Mucosa of rectum (tissue), 2 donors: Measurements from ENCODE around the gene GPR158.

ENCODE experiments used
- H3K27ac ChIP-seq, 2 donors: one replicate each; pipeline ENCODE4 v1.7.0; 2013; ENCODE audit warnings: inconsistent platforms in 2 of 2, low read depth in 2 of 2, low read length in 2 of 2
- H3K27me3 ChIP-seq, 2 donors: one replicate each; pipeline ENCODE4 v1.7.0; 2013; ENCODE audit warnings: low read length in 2 of 2; ENCODE audit not compliant: control insufficient read depth in 2 of 2, insufficient read depth in 2 of 2
- H3K36me3 ChIP-seq, 2 donors: one replicate each; pipeline ENCODE4 v1.7.0; 2013; ENCODE audit warnings: low read length in 2 of 2; ENCODE audit not compliant: control insufficient read depth in 2 of 2, insufficient read depth in 2 of 2
- H3K4me1 ChIP-seq, 2 donors: one replicate each; pipeline ENCODE4 v1.7.0; 2013; ENCODE audit warnings: low read length in 2 of 2, mild to moderate bottlenecking in 1 of 2; ENCODE audit not compliant: control insufficient read depth in 2 of 2, insufficient read depth in 2 of 2
- H3K4me3 ChIP-seq, 2 donors: one replicate each; pipeline ENCODE4 v1.7.0; 2013; ENCODE audit warnings: low read length in 2 of 2
- H3K9ac ChIP-seq, 2 donors: one replicate each; pipeline ENCODE4 v1.7.0; 2013; ENCODE audit warnings: low read length in 2 of 2, low read depth in 1 of 2, mild to moderate bottlenecking in 1 of 2
- H3K9me3 ChIP-seq, 2 donors: one replicate each; pipeline ENCODE4 v1.7.0; 2013; ENCODE audit warnings: low read length in 2 of 2; ENCODE audit not compliant: control insufficient read depth in 2 of 2
- donor health status: healthy.
- donor health status: Normal muscosa, but diverticular disease.

GPR158 gene

DNA sequence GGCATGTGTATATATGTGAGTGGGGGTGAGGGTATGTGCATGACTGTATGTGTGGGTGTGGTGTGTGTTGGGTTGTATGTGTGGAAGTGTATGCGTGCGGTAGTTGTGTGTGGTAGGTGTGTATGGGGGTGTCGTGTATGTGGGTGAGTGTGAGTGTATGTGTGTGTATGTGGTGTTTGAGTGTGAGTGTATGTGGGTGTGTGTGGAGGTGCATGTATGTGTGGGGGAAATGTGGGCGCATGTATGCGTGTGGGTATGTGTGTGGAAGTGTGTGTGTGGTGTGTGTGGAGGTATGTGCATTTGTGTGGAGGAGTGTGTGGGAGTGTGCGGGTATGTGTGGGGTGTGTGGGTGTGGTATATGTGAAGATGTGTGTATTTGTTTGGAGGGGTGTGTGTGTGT lies 269.5 kb downstream of the GPR158 start:
- Histone ChIP-seq H3K9ac (no peak overlapping the region), H3K4me1 (no peaks in the 10 kb centered on the region), H3K27ac (no peak overlapping the region), H3K27me3 (no peaks in the 10 kb centered on the region), H3K9me3 (no peaks in the 10 kb centered on the region), H3K4me3 (no peak overlapping the region), H3K36me3 (no peaks in the 10 kb centered on the region)

DNA sequence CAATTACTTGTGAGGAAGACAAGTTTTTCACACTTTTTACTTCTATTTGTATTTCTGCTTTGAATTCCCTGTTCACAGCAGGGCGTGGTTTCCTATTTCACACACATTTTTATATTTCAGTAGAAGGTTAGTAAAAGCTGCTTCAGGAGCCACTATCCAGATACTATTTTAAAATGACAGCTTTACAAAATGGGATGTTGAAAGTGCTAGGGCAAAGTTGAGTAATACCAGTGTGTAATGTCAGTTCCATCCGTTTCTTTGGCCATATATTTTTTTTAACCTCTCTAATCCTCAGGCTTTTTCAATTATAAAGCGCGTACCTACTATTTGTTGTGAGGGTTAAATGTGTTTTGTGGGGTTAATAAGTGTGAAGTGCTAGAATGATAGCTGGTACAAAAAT lies 276.6 kb downstream of the GPR158 start:
- H3K27me3 ChIP-seq = no peaks in the 10 kb centered on the region
- H3K27ac ChIP-seq = no peak overlapping the region
- no peaks in the 10 kb centered on the region for H3K9me3 ChIP-seq
- no peak overlapping the region for H3K9ac ChIP-seq
- H3K36me3 ChIP-seq = no peaks in the 10 kb centered on the region
- H3K4me3 ChIP-seq = no peak overlapping the region
- H3K4me1 ChIP-seq = no peaks in the 10 kb centered on the region

DNA sequence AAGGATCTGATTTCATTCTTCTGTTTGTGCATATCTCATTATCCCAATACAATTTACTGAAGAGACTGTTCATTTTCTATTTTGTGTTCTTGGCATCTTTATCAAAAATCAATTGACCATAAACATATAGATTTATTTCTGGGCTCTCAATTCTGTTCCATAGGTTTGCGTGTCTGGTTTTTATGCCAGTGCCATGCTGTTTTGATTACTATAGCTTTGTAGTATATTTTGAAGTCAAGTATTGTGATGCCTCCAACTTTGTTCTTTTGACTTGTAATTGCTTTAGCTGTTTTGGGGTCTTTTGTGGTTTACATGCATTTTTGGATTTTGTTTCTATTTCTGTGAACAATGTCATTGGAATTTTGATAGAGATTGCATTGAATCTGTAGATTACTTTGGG lies 278.8 kb downstream of the GPR158 start:
- Histone ChIP-seq H3K36me3 (no peaks in the 10 kb centered on the region), H3K27me3 (no peaks in the 10 kb centered on the region), H3K9ac (no peak overlapping the region), H3K27ac (no peak overlapping the region), H3K9me3 (no peaks in the 10 kb centered on the region), H3K4me3 (no peak overlapping the region), H3K4me1 (no peaks in the 10 kb centered on the region)

DNA sequence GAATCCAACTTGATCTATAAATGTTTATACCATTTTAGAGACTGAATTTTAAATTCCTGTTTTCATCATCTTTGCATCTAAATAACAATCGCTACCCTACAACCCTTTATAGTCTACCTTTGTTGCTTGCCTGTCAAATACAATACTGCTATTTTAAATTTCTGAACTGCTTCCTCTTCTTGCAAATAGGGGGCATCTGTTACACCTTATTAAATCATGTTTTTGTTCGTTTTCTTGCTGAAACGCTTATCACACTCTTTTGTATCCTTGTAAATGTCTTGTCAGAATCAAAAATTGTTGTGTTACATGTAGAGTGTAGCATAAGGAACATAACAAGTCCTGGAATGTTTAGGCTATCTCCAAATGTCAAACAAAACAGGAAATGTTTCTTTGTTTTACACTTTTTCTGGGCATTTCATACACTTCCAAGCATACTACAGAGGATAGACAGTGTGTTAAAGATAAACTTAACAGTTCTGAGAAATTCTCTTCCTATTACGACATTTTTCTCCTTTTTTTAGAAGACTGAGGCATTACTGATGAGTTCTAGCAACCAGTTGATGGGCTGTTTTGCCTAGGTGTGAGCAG lies 281.3 kb downstream of the GPR158 start:
- Histone ChIP-seq H3K27ac (no peak overlapping the region), H3K4me3 (no peak overlapping the region), H3K9ac (no peak overlapping the region), H3K36me3 (no peaks in the 10 kb centered on the region), H3K27me3 (no peaks in the 10 kb centered on the region), H3K9me3 (no peaks in the 10 kb centered on the region), H3K4me1 (no peaks in the 10 kb centered on the region)

DNA sequence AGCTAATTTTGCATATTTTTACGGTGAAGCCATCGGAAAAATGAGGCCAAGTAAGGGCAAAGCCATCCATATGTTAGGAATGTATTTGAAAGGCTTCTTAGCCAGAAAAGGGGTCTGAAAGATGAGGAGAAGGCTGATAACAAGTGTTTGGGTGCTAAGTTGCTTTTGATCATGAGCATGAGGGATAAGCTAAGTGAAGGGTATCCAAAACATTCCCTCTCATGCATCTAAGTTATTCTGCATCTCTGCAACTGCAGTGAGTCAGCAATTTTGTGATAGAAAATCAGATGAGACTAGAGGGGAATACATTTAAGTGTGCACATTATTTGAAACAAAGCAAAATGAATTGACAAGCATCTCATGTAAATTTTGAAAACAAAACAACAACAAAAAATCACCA lies 282.8 kb downstream of the GPR158 start:
- H3K9ac ChIP-seq = no peak overlapping the region
- H3K36me3 ChIP-seq = no peaks in the 10 kb centered on the region
- H3K4me1 ChIP-seq = no peaks in the 10 kb centered on the region
- H3K27me3 ChIP-seq = no peaks in the 10 kb centered on the region
- H3K9me3 ChIP-seq = no peaks in the 10 kb centered on the region
- H3K4me3 ChIP-seq = no peak overlapping the region
- no peak overlapping the region for H3K27ac ChIP-seq

DNA sequence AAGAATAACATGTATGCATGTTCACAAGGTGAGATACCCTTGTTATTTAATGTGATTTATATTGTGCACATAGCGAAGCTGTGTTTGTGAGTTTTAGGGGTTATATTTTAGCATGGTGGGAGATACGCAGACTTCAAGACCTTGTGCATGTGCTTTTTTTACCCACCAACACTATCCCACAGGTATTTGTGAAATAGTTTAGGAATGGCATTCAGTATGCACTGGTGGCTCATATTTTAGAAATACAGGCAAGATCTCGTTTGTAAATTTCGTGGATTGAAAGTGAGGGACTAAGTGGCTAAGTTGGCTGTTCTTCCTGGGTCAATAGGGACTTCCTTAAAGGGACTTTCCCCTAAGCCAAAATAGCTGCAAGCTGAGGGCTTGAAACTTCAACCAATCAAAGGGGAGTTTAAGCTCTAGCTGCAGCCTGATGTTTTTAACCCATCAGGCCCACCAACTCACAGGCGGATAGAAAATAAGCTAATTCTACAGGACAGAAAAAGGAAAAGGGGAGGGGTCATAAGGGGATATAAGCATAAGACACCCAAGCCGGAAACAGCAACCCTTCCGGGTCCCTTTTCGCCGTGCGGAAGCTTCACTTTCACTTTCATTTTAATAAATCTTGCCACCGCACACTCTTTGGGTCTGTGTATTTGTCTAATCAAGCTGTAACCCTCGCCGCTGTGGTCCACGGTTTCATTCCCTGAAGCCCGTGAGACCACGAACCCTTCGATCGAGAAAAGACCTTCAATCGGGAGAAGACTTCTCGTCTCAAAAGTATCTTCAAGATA lies 291.0 kb downstream of the GPR158 start:
- H3K27ac ChIP-seq = no peak overlapping the region
- H3K4me1 ChIP-seq = no peaks in the 10 kb centered on the region
- H3K4me3 ChIP-seq = no peak overlapping the region
- H3K36me3 ChIP-seq = no peaks in the 10 kb centered on the region
- no peaks in the 10 kb centered on the region for H3K9me3 ChIP-seq
- no peak overlapping the region for H3K9ac ChIP-seq
- no peaks in the 10 kb centered on the region for H3K27me3 ChIP-seq

DNA sequence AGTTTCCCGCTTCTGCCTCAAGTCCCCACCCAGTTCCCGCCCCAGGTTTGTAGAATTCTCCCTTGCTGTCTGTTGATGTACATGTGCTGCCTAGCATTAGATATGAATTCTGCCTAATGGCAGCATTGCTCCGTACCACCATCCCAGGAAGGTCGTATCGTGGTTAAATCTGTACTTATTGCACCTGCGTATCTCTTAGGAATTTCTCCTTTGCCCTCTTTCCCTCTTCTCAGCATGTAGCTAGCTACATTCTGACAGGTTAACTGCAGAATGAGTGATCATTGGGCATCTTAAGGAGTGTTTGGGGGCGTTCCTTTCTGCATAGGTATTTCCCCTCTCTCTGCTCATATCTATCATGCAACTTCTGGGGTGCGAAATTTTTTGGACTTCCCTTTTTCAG lies 293.1 kb downstream of the GPR158 start:
- no peak overlapping the region for H3K4me3 ChIP-seq
- no peaks in the 10 kb centered on the region for H3K27me3 ChIP-seq
- no peaks in the 10 kb centered on the region for H3K36me3 ChIP-seq
- H3K4me1 ChIP-seq = no peaks in the 10 kb centered on the region
- no peaks in the 10 kb centered on the region for H3K9me3 ChIP-seq
- H3K9ac ChIP-seq = no peak overlapping the region
- H3K27ac ChIP-seq = no peak overlapping the region

DNA sequence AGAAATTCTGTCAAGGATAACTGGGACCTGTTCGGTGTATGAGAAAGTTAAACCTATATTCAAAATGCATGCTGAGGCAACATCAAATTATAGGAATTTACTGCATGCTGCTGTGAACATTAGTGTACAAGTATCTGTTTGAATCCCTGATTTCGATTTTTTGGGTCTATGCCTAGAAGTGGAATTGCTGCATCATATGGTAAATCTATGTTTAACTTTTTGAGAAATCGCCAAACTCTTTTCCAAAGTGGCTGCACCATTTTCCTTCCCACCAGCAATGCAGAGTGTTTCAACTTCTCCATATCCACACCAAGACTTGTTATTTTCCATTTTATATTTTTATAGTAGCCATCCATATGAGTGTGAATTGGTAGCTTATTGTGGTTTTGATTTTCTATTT lies 306.7 kb downstream of the GPR158 start:
- Histone ChIP-seq H3K27me3 (no peaks in the 10 kb centered on the region), H3K9me3 (no peaks in the 10 kb centered on the region), H3K36me3 (no peaks in the 10 kb centered on the region), H3K4me1 (no peaks in the 10 kb centered on the region), H3K4me3 (no peak overlapping the region), H3K27ac (no peak overlapping the region), H3K9ac (no peak overlapping the region)

DNA sequence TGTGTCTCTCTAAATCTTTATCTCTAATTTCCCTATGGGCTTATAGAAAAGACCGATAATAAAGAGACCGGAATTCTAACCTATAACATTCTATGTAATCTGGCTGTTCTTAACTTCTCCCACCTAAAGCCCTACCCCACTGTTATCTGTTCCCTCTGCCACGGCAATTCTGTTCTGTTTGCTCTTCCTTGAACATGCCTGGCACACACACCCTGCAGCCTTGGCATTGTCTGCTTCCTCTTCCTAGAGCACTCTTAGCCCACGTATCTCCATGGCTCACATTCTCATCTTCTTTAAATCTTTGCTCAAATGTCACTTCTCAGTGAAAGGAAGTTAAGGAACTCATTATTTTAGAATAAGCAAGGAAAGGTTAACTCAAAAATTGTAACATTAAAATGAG lies 309.2 kb downstream of the GPR158 start:
- no peak overlapping the region for H3K4me3 ChIP-seq
- H3K27ac ChIP-seq = no peak overlapping the region
- no peaks in the 10 kb centered on the region for H3K4me1 ChIP-seq
- no peak overlapping the region for H3K9ac ChIP-seq
- no peaks in the 10 kb centered on the region for H3K9me3 ChIP-seq
- no peaks in the 10 kb centered on the region for H3K27me3 ChIP-seq
- no peaks in the 10 kb centered on the region for H3K36me3 ChIP-seq

DNA sequence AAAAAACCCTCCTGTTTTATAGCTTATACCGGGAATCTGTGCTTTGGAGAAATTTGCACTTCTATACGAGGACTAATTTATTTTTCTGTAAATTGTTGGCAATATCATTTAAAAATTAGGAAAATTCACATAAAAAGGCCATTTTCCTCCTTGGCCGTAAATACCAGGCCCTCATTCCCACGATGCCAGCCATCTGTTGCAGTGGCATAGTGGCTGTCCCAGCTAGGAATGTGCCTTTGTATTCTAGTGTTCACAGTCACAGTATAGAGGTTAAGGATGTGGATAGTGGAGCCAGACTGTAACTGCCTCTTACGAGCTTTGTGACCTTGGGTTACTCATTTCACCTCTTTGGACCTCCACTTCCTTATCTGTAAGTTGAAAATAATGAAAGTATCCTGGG lies 312.5 kb downstream of the GPR158 start:
- no peak overlapping the region for H3K27ac ChIP-seq
- H3K9me3 ChIP-seq = no peaks in the 10 kb centered on the region
- no peak overlapping the region for H3K4me3 ChIP-seq
- H3K9ac ChIP-seq = no peak overlapping the region
- no peaks in the 10 kb centered on the region for H3K4me1 ChIP-seq
- H3K27me3 ChIP-seq = no peaks in the 10 kb centered on the region
- no peaks in the 10 kb centered on the region for H3K36me3 ChIP-seq
